ENCODE data around the gene C6orf120. TPM values are rescaled to one million over a fixed set of nuclear protein-coding genes. Genes with fewer than 3 reads are reported as not detected.

C6orf120 gene
- total and polyA plus RNA-seq, 7 donors: 9.2 to 42.1 (median 18.7) TPM

GRCh38 chr6:169723991-169724493 lies 22.1 kb downstream of the C6orf120 start:
- WGBS, 3 donors: 1 to 2% (median 1%) methylated on average over 14 to 75 of the region's 89 CpGs
- intact Hi-C loops (cut with DNase I): loop anchor here (2.0 to 10.0 kb wide), 2 partner anchors 21 to 831 kb away; partner anchors contain the start of genes C6orf120 (in 2 of the 2), WDR27 (in 2 of the 2), PSMB1 (in 1 of the 2) and TBP (in 1 of the 2)
- Histone ChIP-seq H3K9me3 (no peaks in the 10 kb centered on the region), H3K27me3 (ENCODE audit: insufficient read depth in 3 of 3, low read length in 2 of 3) (no peaks in the 10 kb centered on the region), H3K4me3 (peak overlapping the region; percentile 79), H3K27ac (peak overlapping the region; percentile 89), H3K36me3 (ENCODE audit: insufficient read depth in 1 of 2, low read depth in 1 of 2) (no peaks in the 10 kb centered on the region), H3K4me1 (peaks cover 30% of the 10 kb centered on the region)
- DNase-seq: peak; percentile 49 to 65
- ATAC-seq: peak; percentile 38 to 46 (median 43)
- no peak for TF ChIP-seq CTCF (IDR thresholded peaks at IDR 0.05)

GRCh38 chr6:169724494-169725124 lies 22.7 kb downstream of the C6orf120 start, which contains the start of gene PHF10:
PHF10 (minus strand) TSS chr6:169724500; CDS start chr6:169723931, 569 bp downstream.
- no peaks in the 10 kb centered on the region for H3K36me3 ChIP-seq (ENCODE audit: insufficient read depth in 1 of 2, low read depth in 1 of 2)
- ATAC-seq (peak; percentile 41 to 59 (median 44)), DNase-seq (peak; percentile 52 to 71)
- no peak for TF ChIP-seq CTCF (IDR thresholded peaks at IDR 0.05)
- no peaks in the 10 kb centered on the region for H3K9me3 ChIP-seq
- H3K27ac ChIP-seq: peak within 1 kb of the TSS; percentile 89
- H3K4me1 ChIP-seq: peaks cover 25% of the 10 kb centered on the region
- intact Hi-C loops (cut with DNase I): loop anchor here in 1 of 2 donors (1.0 to 10.0 kb wide), 2 partner anchors 27 to 830 kb away; partner anchors contain the start of genes DYNLT2, ERMARD, PSMB1 and TBP
- peak within 1 kb of the TSS; percentile 79 for H3K4me3 ChIP-seq
- 1 to 2% (median 1%) methylated on average over 42 to 81 of the region's 89 CpGs for WGBS, 3 donors
- no peaks in the 10 kb centered on the region for H3K27me3 ChIP-seq (ENCODE audit: insufficient read depth in 3 of 3, low read length in 2 of 3)

- Histone ChIP-seq H3K9me3 (no peaks in the 10 kb centered on the region), H3K4me3 (peak overlapping the region; percentile 79), H3K36me3 (ENCODE audit: insufficient read depth in 1 of 2, low read depth in 1 of 2) (no peaks in the 10 kb centered on the region), H3K27ac (peak overlapping the region; percentile 89), H3K27me3 (ENCODE audit: insufficient read depth in 3 of 3, low read length in 2 of 3) (no peaks in the 10 kb centered on the region), H3K4me1 (peaks cover 18% of the 10 kb centered on the region)
- intact Hi-C loops (cut with DNase I): loop anchor here in 1 of 2 donors (1.0 to 10.0 kb wide), 2 partner anchors 26 to 829 kb away; partner anchors contain the start of genes DYNLT2, ERMARD, PSMB1 and TBP
- DNase-seq (peak; percentile 74 to 84), ATAC-seq (peak; percentile 65 to 79 (median 72))
- 24 to 35% (median 27%) methylated on average over 29 of the region's 29 CpGs for WGBS, 3 donors
- no peak for TF ChIP-seq CTCF (IDR thresholded peaks at IDR 0.05)
These were observed 23.5 kb downstream of the C6orf120 start for GRCh38 chr6:169725125-169726048.

- no peak for DNase-seq
- no peaks in the 10 kb centered on the region for H3K9me3 ChIP-seq
- H3K4me3 ChIP-seq: no peak overlapping the region
- WGBS, 3 donors: 90 to 98% (median 97%) methylated on average over 1 of the region's 1 CpG
- H3K36me3 ChIP-seq (ENCODE audit: insufficient read depth in 1 of 2, low read depth in 1 of 2): no peaks in the 10 kb centered on the region
- no peak for TF ChIP-seq CTCF (IDR thresholded peaks at IDR 0.05)
- H3K27ac ChIP-seq: peak overlapping the region; percentile 89
- ATAC-seq: no peak
- peaks cover 18% of the 10 kb centered on the region for H3K4me1 ChIP-seq
- intact Hi-C loops (cut with DNase I): loop anchor here in 1 of 2 donors (10.0 kb wide), 1 partner anchor 829 kb away; the partner anchor contains the start of genes PSMB1 and TBP
- H3K27me3 ChIP-seq (ENCODE audit: insufficient read depth in 3 of 3, low read length in 2 of 3): no peaks in the 10 kb centered on the region
These were observed 24.1 kb downstream of the C6orf120 start for GRCh38 chr6:169726049-169726400.

Data from psoas muscle (tissue), 8 donors.